Ammon's horn (tissue), 1 donor: Measurements from ENCODE around the gene TRIM41.
"Not testable (repeated sequence)": the region's sequence is repeated elsewhere in the genome, so short reads cannot be mapped to it uniquely, and the experiment has no call there.

ENCODE experiments used
- DNase-seq: peaks from one replicate; pipeline ENCODE4 v3.0.0-alpha.2; 2016; ENCODE audit warnings: low spot score

Gene TRIM41

GRCh38 chr5:181193656-181194055, 29.4 kb upstream of the TRIM41 start:
- no peak for DNase-seq

GRCh38 chr5:181194489-181195248, 28.4 kb upstream of the TRIM41 start:
- DNase-seq = no peak

GRCh38 chr5:181195249-181195761, 27.8 kb upstream of the TRIM41 start:
- DNase-seq = no peak

GRCh38 chr5:181197326-181197951, 25.6 kb upstream of the TRIM41 start:
- no peak for DNase-seq

- DNase-seq = no peak
Measured at GRCh38 chr5:181198106-181198685, 24.9 kb upstream of the TRIM41 start.

- no peak for DNase-seq
Measured at GRCh38 chr5:181198905-181199519, 24.1 kb upstream of the TRIM41 start.

GRCh38 chr5:181199881-181200638, 23.0 kb upstream of the TRIM41 start:
- no peak for DNase-seq

GRCh38 chr5:181200816-181201215, 22.3 kb upstream of the TRIM41 start:
- DNase-seq = no peak

GRCh38 chr5:181203093-181203711, 19.9 kb upstream of the TRIM41 start:
- no peak for DNase-seq

GRCh38 chr5:181203777-181204112, 19.3 kb upstream of the TRIM41 start:
- no peak for DNase-seq

- no peak for DNase-seq
Measured at GRCh38 chr5:181204113-181204825, 18.8 kb upstream of the TRIM41 start.

GRCh38 chr5:181204826-181205760, 18.0 kb upstream of the TRIM41 start, which contains the start of gene TRIM7:
TSS of gene TRIM7 (minus strand) at chr5:181205196. CDS start at chr5:181205110, 86 bp downstream.
- DNase-seq = no peak

- DNase-seq = peak; percentile 39
Measured at GRCh38 chr5:181205761-181206649, 17.1 kb upstream of the TRIM41 start.

GRCh38 chr5:181207214-181207959, 15.7 kb upstream of the TRIM41 start:
- peak; percentile 80 for DNase-seq

- no peak for DNase-seq
Measured at GRCh38 chr5:181207960-181208253, 15.2 kb upstream of the TRIM41 start.

- not testable (repeated sequence) for DNase-seq
Measured at GRCh38 chr5:181209006-181209405, 14.1 kb upstream of the TRIM41 start.

GRCh38 chr5:181210148-181210547, 12.9 kb upstream of the TRIM41 start:
- DNase-seq = not testable (repeated sequence)

GRCh38 chr5:181210698-181211097, 12.4 kb upstream of the TRIM41 start:
- not testable (repeated sequence) for DNase-seq
